Mesendoderm (in vitro differentiated cells): ENCODE results near the gene KIF1A.

Experiments
- DNase-seq: peaks from one replicate; pipeline ENCODE4 v3.0.0; 2013
- H2AK5ac ChIP-seq: 2 replicates; pipeline ENCODE4 v1.6.1; 2013; ENCODE audit warnings: low read length, inconsistent platforms
- H2BK120ac ChIP-seq: 2 replicates; pipeline ENCODE4 v1.6.1; 2013; ENCODE audit warnings: low read depth, mild to moderate bottlenecking, low read length, moderate library complexity, mixed read lengths
- H2BK15ac ChIP-seq: replicated peaks from 2 replicates; pipeline ENCODE4 v1.6.1; 2013; ENCODE audit warnings: low read depth, mild to moderate bottlenecking, moderate library complexity
- H2BK5ac ChIP-seq: 2 replicates; pipeline ENCODE4 v1.6.1; 2013; ENCODE audit warnings: low read length, inconsistent platforms
- H3K18ac ChIP-seq: 2 replicates; pipeline ENCODE4 v1.6.1; 2013; ENCODE audit warnings: mild to moderate bottlenecking, low read length, mixed read lengths
- H3K23ac ChIP-seq: one replicate; pipeline ENCODE4 v1.6.1; 2013; ENCODE audit warnings: low read length
- H3K27ac ChIP-seq: 2 replicates; pipeline ENCODE4 v1.5.1; 2013; ENCODE audit warnings: low read depth, mild to moderate bottlenecking, inconsistent platforms, low read length, moderate library complexity
- H3K27me3 ChIP-seq: 2 replicates; pipeline ENCODE4 v1.6.1; 2013; ENCODE audit warnings: low read length, control low read depth, mild to moderate bottlenecking, inconsistent platforms; ENCODE audit not compliant: insufficient read depth, poor library complexity
- H3K36me3 ChIP-seq: 2 replicates; pipeline ENCODE4 v1.6.1; 2013; ENCODE audit warnings: low read length, inconsistent platforms; ENCODE audit not compliant: control insufficient read depth, insufficient read depth
- H3K4ac ChIP-seq: one replicate; pipeline ENCODE4 v1.6.1; 2013; ENCODE audit warnings: low read depth, mild to moderate bottlenecking, low read length, moderate library complexity
- H3K4me1 ChIP-seq: 2 replicates; pipeline ENCODE4 v1.6.1; 2013; ENCODE audit warnings: low read depth, low read length, inconsistent platforms; ENCODE audit not compliant: control insufficient read depth
- H3K4me2 ChIP-seq: 2 replicates; pipeline ENCODE4 v1.6.1; 2013; ENCODE audit warnings: low read length
- H3K4me3 ChIP-seq: 2 replicates; pipeline ENCODE4 v1.5.1; 2013; ENCODE audit warnings: mild to moderate bottlenecking, low read length
- H3K56ac ChIP-seq: one replicate; pipeline ENCODE4 v1.6.1; 2013; ENCODE audit warnings: low read length
- H3K79me1 ChIP-seq: 2 replicates; pipeline ENCODE4 v1.6.1; 2013; ENCODE audit warnings: low read length, inconsistent platforms
- H3K79me2 ChIP-seq: 2 replicates; pipeline ENCODE4 v1.6.1; 2013; ENCODE audit warnings: mild to moderate bottlenecking, low read length; ENCODE audit not compliant: control insufficient read depth, insufficient read depth
- H3K9ac ChIP-seq: 2 replicates; pipeline ENCODE4 v1.6.1; 2013; ENCODE audit warnings: low read length, inconsistent platforms
- H4K5ac ChIP-seq: one replicate; pipeline ENCODE4 v1.6.1; 2013; ENCODE audit warnings: low read length
- H4K8ac ChIP-seq: one replicate; pipeline ENCODE4 v1.6.1; 2013; ENCODE audit warnings: low read depth, mild to moderate bottlenecking, control low read depth, low read length, moderate library complexity
- WGBS: extraction: QIAGEN DNeasy Blood & Tissue Kit; methylation state at CpG from one replicate; pipeline ENCODE4 v1.1.7; 2013; ENCODE audit warnings: low lambda C conversion rate, missing lambda C conversion rate; ENCODE audit not compliant: insufficient coverage; ENCODE audit errors: extremely low coverage; 5-methylcytosine and 5-hydroxymethylcytosine counted together

KIF1A gene

GRCh38 chr2:240766072-240766471, 53.9 kb downstream of the KIF1A start:
- no peak overlapping the region for H4K8ac ChIP-seq
- no peaks in the 10 kb centered on the region for H3K79me1 ChIP-seq
- H3K27me3 ChIP-seq: no peaks in the 10 kb centered on the region
- no CpG with 5 or more reads among the region's 7 CpGs for WGBS
- no peak overlapping the region for H3K9ac ChIP-seq
- H3K18ac ChIP-seq: no peak overlapping the region
- H2BK15ac ChIP-seq: no peak overlapping the region
- no peak overlapping the region for H3K4ac ChIP-seq
- H3K4me2 ChIP-seq: no peak overlapping the region
- H3K4me1 ChIP-seq: no peaks in the 10 kb centered on the region
- H3K27ac ChIP-seq: no peak overlapping the region
- H3K4me3 ChIP-seq: no peak overlapping the region
- no peak for DNase-seq
- H2BK120ac ChIP-seq: no peak overlapping the region
- no peak overlapping the region for H3K23ac ChIP-seq
- no peaks in the 10 kb centered on the region for H3K79me2 ChIP-seq
- no peak overlapping the region for H4K5ac ChIP-seq
- no peak overlapping the region for H3K56ac ChIP-seq
- H2AK5ac ChIP-seq: no peak overlapping the region
- peaks cover 2% of the 10 kb centered on the region for H3K36me3 ChIP-seq
- no peak overlapping the region for H2BK5ac ChIP-seq

- Histone ChIP-seq H3K9ac (no peak overlapping the region), H2BK120ac (no peak overlapping the region), H3K27ac (no peak overlapping the region), H3K4me2 (no peak overlapping the region), H4K5ac (no peak overlapping the region), H3K79me2 (no peaks in the 10 kb centered on the region), H3K27me3 (no peaks in the 10 kb centered on the region), H3K23ac (no peak overlapping the region), H2BK5ac (no peak overlapping the region), H3K36me3 (peaks cover 2% of the 10 kb centered on the region), H3K4me1 (no peaks in the 10 kb centered on the region), H4K8ac (no peak overlapping the region), H3K4ac (no peak overlapping the region), H3K56ac (no peak overlapping the region), H3K79me1 (no peaks in the 10 kb centered on the region), H2BK15ac (no peak overlapping the region), H3K18ac (no peak overlapping the region), H2AK5ac (no peak overlapping the region), H3K4me3 (no peak overlapping the region)
- DNase-seq: no peak
- WGBS: no CpG with 5 or more reads among the region's 7 CpGs
These were observed 55.0 kb downstream of the KIF1A start for GRCh38 chr2:240765007-240765406.

DNA sequence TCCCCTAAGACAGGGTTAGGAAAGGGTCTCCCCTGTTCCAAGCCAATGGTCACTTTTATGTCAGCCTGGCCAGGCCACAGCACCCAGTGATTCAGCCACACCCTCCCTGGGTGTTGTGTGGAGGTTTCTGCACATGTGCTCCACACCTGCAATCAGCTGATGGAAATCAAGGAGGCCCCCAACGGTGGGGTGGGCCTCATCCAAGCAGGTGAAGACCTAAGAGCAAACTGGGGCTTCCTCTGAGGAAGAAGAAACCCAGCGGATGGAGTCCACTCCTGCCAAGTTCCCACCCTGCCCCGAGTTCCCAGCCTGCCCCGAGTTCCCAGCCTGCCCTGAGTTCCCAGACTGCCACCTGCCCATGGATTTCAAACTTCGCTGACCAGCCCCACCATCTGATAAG, 55.4 kb downstream of the KIF1A start:
- no peaks in the 10 kb centered on the region for H3K4me1 ChIP-seq
- H3K9ac ChIP-seq: no peak overlapping the region
- H3K56ac ChIP-seq: no peak overlapping the region
- no peak overlapping the region for H2BK120ac ChIP-seq
- H2AK5ac ChIP-seq: no peak overlapping the region
- H2BK15ac ChIP-seq: no peak overlapping the region
- H3K4me3 ChIP-seq: no peak overlapping the region
- no peak overlapping the region for H3K4me2 ChIP-seq
- H3K23ac ChIP-seq: no peak overlapping the region
- H4K8ac ChIP-seq: no peak overlapping the region
- peaks cover 2% of the 10 kb centered on the region for H3K36me3 ChIP-seq
- no peak overlapping the region for H3K18ac ChIP-seq
- H3K79me1 ChIP-seq: no peaks in the 10 kb centered on the region
- H3K27me3 ChIP-seq: no peaks in the 10 kb centered on the region
- no peak for DNase-seq
- no peak overlapping the region for H3K27ac ChIP-seq
- H2BK5ac ChIP-seq: no peak overlapping the region
- H3K4ac ChIP-seq: no peak overlapping the region
- no peaks in the 10 kb centered on the region for H3K79me2 ChIP-seq
- WGBS: no CpG with 5 or more reads among the region's 5 CpGs
- H4K5ac ChIP-seq: no peak overlapping the region

GRCh38 chr2:240762971-240763370, 57.0 kb downstream of the KIF1A start:
- no peak overlapping the region for H3K18ac ChIP-seq
- no peak for DNase-seq
- no peak overlapping the region for H3K23ac ChIP-seq
- no peak overlapping the region for H4K5ac ChIP-seq
- no peak overlapping the region for H2BK15ac ChIP-seq
- no peak overlapping the region for H3K4ac ChIP-seq
- H3K36me3 ChIP-seq: peaks cover 4% of the 10 kb centered on the region
- WGBS: no CpG with 5 or more reads among the region's 21 CpGs
- no peak overlapping the region for H2BK5ac ChIP-seq
- no peak overlapping the region for H3K9ac ChIP-seq
- no peak overlapping the region for H3K56ac ChIP-seq
- no peak overlapping the region for H2BK120ac ChIP-seq
- no peak overlapping the region for H4K8ac ChIP-seq
- no peak overlapping the region for H3K4me2 ChIP-seq
- no peak overlapping the region for H3K4me3 ChIP-seq
- no peaks in the 10 kb centered on the region for H3K79me1 ChIP-seq
- no peak overlapping the region for H2AK5ac ChIP-seq
- H3K79me2 ChIP-seq: no peaks in the 10 kb centered on the region
- H3K4me1 ChIP-seq: no peaks in the 10 kb centered on the region
- no peaks in the 10 kb centered on the region for H3K27me3 ChIP-seq
- H3K27ac ChIP-seq: no peak overlapping the region

- H3K18ac ChIP-seq: no peak overlapping the region
- no peak overlapping the region for H2AK5ac ChIP-seq
- no peak overlapping the region for H4K8ac ChIP-seq
- no peak overlapping the region for H3K4ac ChIP-seq
- H3K27ac ChIP-seq: no peak overlapping the region
- H3K79me2 ChIP-seq: no peaks in the 10 kb centered on the region
- no peak overlapping the region for H2BK120ac ChIP-seq
- no CpG with 5 or more reads among the region's 8 CpGs for WGBS
- H3K36me3 ChIP-seq: peaks cover 6% of the 10 kb centered on the region
- H3K4me3 ChIP-seq: no peak overlapping the region
- no peaks in the 10 kb centered on the region for H3K4me1 ChIP-seq
- H3K56ac ChIP-seq: no peak overlapping the region
- no peak overlapping the region for H4K5ac ChIP-seq
- H3K9ac ChIP-seq: no peak overlapping the region
- DNase-seq: no peak
- H2BK5ac ChIP-seq: no peak overlapping the region
- no peaks in the 10 kb centered on the region for H3K27me3 ChIP-seq
- H2BK15ac ChIP-seq: no peak overlapping the region
- no peaks in the 10 kb centered on the region for H3K79me1 ChIP-seq
- H3K4me2 ChIP-seq: no peak overlapping the region
- no peak overlapping the region for H3K23ac ChIP-seq
These were observed 57.8 kb downstream of the KIF1A start for GRCh38 chr2:240762249-240762648.

GRCh38 chr2:240760576-240761246, 59.3 kb downstream of the KIF1A start:
- Histone ChIP-seq H4K8ac (no peak overlapping the region), H3K4me3 (no peak overlapping the region), H3K79me2 (no peaks in the 10 kb centered on the region), H4K5ac (no peak overlapping the region), H2BK5ac (no peak overlapping the region), H2AK5ac (no peak overlapping the region), H3K36me3 (peaks cover 6% of the 10 kb centered on the region), H3K4ac (no peak overlapping the region), H3K9ac (no peak overlapping the region), H3K4me1 (no peaks in the 10 kb centered on the region), H2BK120ac (no peak overlapping the region), H3K27ac (no peak overlapping the region), H3K27me3 (no peaks in the 10 kb centered on the region), H3K23ac (no peak overlapping the region), H2BK15ac (no peak overlapping the region), H3K79me1 (no peaks in the 10 kb centered on the region), H3K18ac (no peak overlapping the region), H3K4me2 (no peak overlapping the region), H3K56ac (no peak overlapping the region)
- no CpG with 5 or more reads among the region's 22 CpGs for WGBS
- no peak for DNase-seq
